Gastroesophageal sphincter (tissue), 4 donors: ENCODE measurements around the gene TMTC3. TPM values are rescaled to one million over a fixed set of nuclear protein-coding genes. Genes with fewer than 3 reads are reported as not detected.

Source experiments
- ATAC-seq: fragments of 150-250 bp; one replicate; pipeline ENCODE4 v1.9.1; 2016; ENCODE audit warnings: mild to moderate bottlenecking, moderate library complexity
- H3K27ac ChIP-seq, 4 donors: fragments of 200-600 bp; sonication (generic) in 3 of 4; 1 replicate in 3 of 4; 2 replicates in 1 of 4; pipeline ENCODE4 v1.5.1; 2016 to 2019
- H3K27me3 ChIP-seq: fragments of 200-600 bp; sonication (generic); one replicate; pipeline ENCODE4 v1.5.1; 2019
- H3K36me3 ChIP-seq, 2 donors: fragments of 200-600 bp; sonication (generic); one replicate each; pipeline ENCODE4 v1.5.1; 2019; ENCODE audit warnings: control low read depth in 1 of 2
- H3K4me1 ChIP-seq, 3 donors: fragments of 200-600 bp; sonication (generic); 1 replicate in 2 of 3; 2 replicates in 1 of 3; pipeline ENCODE4 v1.5.1; 2016 to 2019; ENCODE audit warnings: control low read depth in 2 of 3
- H3K4me3 ChIP-seq, 2 donors: fragments of 200-600 bp; sonication (generic); one replicate each; pipeline ENCODE4 v1.5.1; 2019; ENCODE audit warnings: mild to moderate bottlenecking in 1 of 2, moderate library complexity in 1 of 2
- H3K9me3 ChIP-seq, 3 donors: fragments of 200-600 bp; sonication (generic); one replicate each; pipeline ENCODE4 v1.5.1; 2017 to 2019; ENCODE audit warnings: control low read depth in 2 of 3
- CTCF ChIP-seq, 4 experiments: fragments of 200-600 bp in 2 of 4; fragments of 450-650 bp in 2 of 4; sonication (generic) in 1 of 4; IDR thresholded peaks; one replicate each; pipeline ENCODE4 v1.5.1; 2017 to 2019; ENCODE audit warnings: antibody characterized with exemption in 4 of 4, mild to moderate bottlenecking in 2 of 4, moderate library complexity in 2 of 4
- EP300 ChIP-seq: sonication (generic); formaldehyde crosslinking; IDR thresholded peaks from one replicate; pipeline ENCODE4 v1.6.1; 2017; ENCODE audit warnings: antibody characterized with exemption, mild to moderate bottlenecking
- POLR2A ChIP-seq, 2 donors: fragments of 450-650 bp; IDR thresholded peaks; one replicate each; pipeline ENCODE4 v1.6.1; 2017; ENCODE audit warnings: antibody characterized with exemption in 2 of 2, mild to moderate bottlenecking in 2 of 2, moderate library complexity in 1 of 2
- POLR2AphosphoS5 ChIP-seq: sonication (generic); formaldehyde crosslinking; IDR thresholded peaks from one replicate; pipeline ENCODE4 v1.6.1; 2017; ENCODE audit warnings: antibody characterized with exemption
- WGBS, 2 donors: methylation state at CpG; one replicate each; pipeline ENCODE4 v1.1.5; 2018; ENCODE audit warnings: low coverage in 1 of 2; 5-methylcytosine and 5-hydroxymethylcytosine counted together
- total RNA-seq, 4 donors: library from RNA; depleted of rRNA; stranded (reverse); fragments of >200 nt; gene quantifications; one replicate each; pipeline ENCODE4 v1.1.0, GENCODE V29; 2016

The TMTC3 gene
- total RNA-seq, 4 donors from 2014 or later, result 21.9 to 34.7 (median 23.9) TPM

- Histone ChIP-seq H3K4me1 (peaks cover 0 to 35% (median 0%) of the 10 kb centered on the region in 3 donors), H3K27me3 (no peaks in the 10 kb centered on the region), H3K36me3 (peaks cover 0 to 7% of the 10 kb centered on the region in 2 donors), H3K27ac (peak overlapping the region in 3 of 4 donors; percentile 76 to 84 (median 80)), H3K9me3 (no peaks in the 10 kb centered on the region), H3K4me3 (peak overlapping the region; percentile 60 to 93)
- TF ChIP-seq POLR2A (IDR thresholded peaks at IDR 0.05) (no peak), CTCF (IDR thresholded peaks at IDR 0.05) (no peak), POLR2AphosphoS5 (no peak), EP300 (no peak)
- no peak for ATAC-seq
- 6% methylated on average over 10 to 12 of the region's 13 CpGs for WGBS, 2 donors
Measured at GRCh38 chr12:88141425-88141773, 708 bp upstream of the TMTC3 start.

- peak overlapping the region; percentile 59 to 84 (median 78) for H3K27ac ChIP-seq
- H3K36me3 ChIP-seq, result peaks cover 0 to under 1% of the 10 kb centered on the region in 2 donors
- 2 to 3% methylated on average over 11 to 18 of the region's 18 CpGs for WGBS, 2 donors
- peak overlapping the region; percentile 60 to 93 for H3K4me3 ChIP-seq
- H3K4me1 ChIP-seq, result peaks cover 0 to 35% (median 0%) of the 10 kb centered on the region in 3 donors
- no peak for ATAC-seq
- no peaks in the 10 kb centered on the region for H3K9me3 ChIP-seq
- no peaks in the 10 kb centered on the region for H3K27me3 ChIP-seq
- TF ChIP-seq EP300 (no peak), POLR2A (IDR thresholded peaks at IDR 0.05) (no peak), POLR2AphosphoS5 (no peak), CTCF (IDR thresholded peaks at IDR 0.05) (no peak)
Measured at GRCh38 chr12:88142610-88142991, 494 bp downstream of the TMTC3 start.

- Histone ChIP-seq H3K27ac (no peak overlapping the region), H3K4me3 (no peak overlapping the region), H3K36me3 (no peaks in the 10 kb centered on the region), H3K27me3 (no peaks in the 10 kb centered on the region), H3K9me3 (no peaks in the 10 kb centered on the region), H3K4me1 (peaks cover 0 to 35% (median 0%) of the 10 kb centered on the region in 3 donors)
- ATAC-seq, result no peak
- 94 to 96% methylated on average over 5 of the region's 5 CpGs for WGBS, 2 donors
- TF ChIP-seq POLR2AphosphoS5 (no peak), CTCF (IDR thresholded peaks at IDR 0.05) (no peak), POLR2A (IDR thresholded peaks at IDR 0.05) (no peak), EP300 (no peak)
Measured at GRCh38 chr12:88144037-88144436, 1.9 kb downstream of the TMTC3 start.

GRCh38 chr12:88144546-88145468, 2.7 kb downstream of the TMTC3 start:
- WGBS, 2 donors, result 85 to 90% methylated on average over 3 of the region's 3 CpGs
- Histone ChIP-seq H3K27me3 (no peaks in the 10 kb centered on the region), H3K4me3 (no peak overlapping the region), H3K9me3 (no peaks in the 10 kb centered on the region), H3K36me3 (no peaks in the 10 kb centered on the region), H3K4me1 (peaks cover 0 to 35% (median 0%) of the 10 kb centered on the region in 3 donors), H3K27ac (no peak overlapping the region)
- TF ChIP-seq EP300 (no peak), POLR2A (IDR thresholded peaks at IDR 0.05) (no peak), CTCF (IDR thresholded peaks at IDR 0.05) (no peak), POLR2AphosphoS5 (no peak)
- ATAC-seq, result no peak
